ENCODE results near the gene NEGR1. TPM values are rescaled to one million over a fixed set of nuclear protein-coding genes. Genes with fewer than 3 reads are reported as not detected.

The NEGR1 gene
- total and polyA plus RNA-seq, 3 donors from 2014 or later, result 2.9 to 7.6 (median 3.1) TPM

- intact Hi-C loops (cut with DNase I; ENCODE audit: low total_unique reads), result no loop called here
- Histone ChIP-seq H3K9me3 (no peaks in the 10 kb centered on the region), H3K36me3 (ENCODE audit: low read depth, missing control alignments) (no peaks in the 10 kb centered on the region), H3K4me1 (no peaks in the 10 kb centered on the region), H3K27ac (no peak overlapping the region), H3K4me3 (no peak overlapping the region), H3K27me3 (no peaks in the 10 kb centered on the region)
- TF ChIP-seq POLR2A (IDR thresholded peaks at IDR 0.05) (no peak), CTCF (IDR thresholded peaks at IDR 0.05) (no peak)
- WGBS, 2 donors, result 77 to 88% methylated on average over 7 of the region's 7 CpGs
- no peak for DNase-seq
Observed at GRCh38 chr1:72235062-72235461, 47.3 kb downstream of the NEGR1 start.

- no peak for TF ChIP-seq CTCF (IDR thresholded peaks at IDR 0.05)
- no peak for TF ChIP-seq POLR2A (IDR thresholded peaks at IDR 0.05)
- Histone ChIP-seq H3K9me3 (no peaks in the 10 kb centered on the region), H3K4me1 (no peaks in the 10 kb centered on the region), H3K27me3 (no peaks in the 10 kb centered on the region), H3K27ac (no peak overlapping the region), H3K4me3 (no peak overlapping the region), H3K36me3 (ENCODE audit: low read depth, missing control alignments) (no peaks in the 10 kb centered on the region)
- WGBS, 2 donors, result 91 to 92% methylated on average over 1 of the region's 1 CpG
- no peak for DNase-seq
- intact Hi-C loops (cut with DNase I; ENCODE audit: low total_unique reads), result no loop called here
Observed at GRCh38 chr1:72230746-72231145, 51.6 kb downstream of the NEGR1 start.

- Histone ChIP-seq H3K27ac (no peak overlapping the region), H3K36me3 (ENCODE audit: low read depth, missing control alignments) (no peaks in the 10 kb centered on the region), H3K4me1 (no peaks in the 10 kb centered on the region), H3K4me3 (no peak overlapping the region), H3K27me3 (no peaks in the 10 kb centered on the region), H3K9me3 (no peaks in the 10 kb centered on the region)
- DNase-seq, result no peak
- TF ChIP-seq CTCF (IDR thresholded peaks at IDR 0.05) (no peak), POLR2A (IDR thresholded peaks at IDR 0.05) (no peak)
- intact Hi-C loops (cut with DNase I; ENCODE audit: low total_unique reads), result no loop called here
Observed at GRCh38 chr1:72229893-72230292, 52.4 kb downstream of the NEGR1 start.

GRCh38 chr1:72227667-72228066, 54.7 kb downstream of the NEGR1 start:
- intact Hi-C loops (cut with DNase I; ENCODE audit: low total_unique reads), result no loop called here
- Histone ChIP-seq H3K36me3 (ENCODE audit: low read depth, missing control alignments) (no peaks in the 10 kb centered on the region), H3K4me1 (no peaks in the 10 kb centered on the region), H3K27me3 (no peaks in the 10 kb centered on the region), H3K4me3 (no peak overlapping the region), H3K9me3 (no peaks in the 10 kb centered on the region), H3K27ac (no peak overlapping the region)
- WGBS, 2 donors, result 89 to 90% methylated on average over 4 of the region's 4 CpGs
- TF ChIP-seq CTCF (IDR thresholded peaks at IDR 0.05) (no peak), POLR2A (IDR thresholded peaks at IDR 0.05) (no peak)
- no peak for DNase-seq

GRCh38 chr1:72224506-72224905, 57.8 kb downstream of the NEGR1 start:
- TF ChIP-seq CTCF (IDR thresholded peaks at IDR 0.05), result no peak
- no peak for TF ChIP-seq POLR2A (IDR thresholded peaks at IDR 0.05)
- H3K4me1 ChIP-seq, result no peaks in the 10 kb centered on the region
- no peak for DNase-seq
- WGBS, 2 donors, result 95 to 96% methylated on average over 3 of the region's 3 CpGs
- H3K4me3 ChIP-seq, result no peak overlapping the region
- H3K27ac ChIP-seq, result no peak overlapping the region
- H3K36me3 ChIP-seq (ENCODE audit: low read depth, missing control alignments), result no peaks in the 10 kb centered on the region
- H3K9me3 ChIP-seq, result no peaks in the 10 kb centered on the region
- intact Hi-C loops (cut with DNase I; ENCODE audit: low total_unique reads), result no loop called here
- no peaks in the 10 kb centered on the region for H3K27me3 ChIP-seq

All from testis (tissue), 3 donors.